ENCODE data around the gene DHCR24.

GRCh38 chr1:54874079-54874830 is 12.7 kb downstream of the DHCR24 start:
- TF ChIP-seq CTCF (conservative IDR thresholded peaks at IDR 0.05) (no peak), EZH2 (IDR thresholded peaks at IDR 0.05; ENCODE audit: low read depth) (no peak)

All from PC-9 (cell line).